Measurements from ENCODE around the gene CD2. TPM values are rescaled to one million over a fixed set of nuclear protein-coding genes. Genes with fewer than 3 reads are reported as not detected.

The CD2 gene
- total and polyA plus RNA-seq, 2 of the 8 experiments (the other 6 are each of a cell fraction or from before 2014, with no cell fraction given), result not detected

- Histone ChIP-seq H2BK12ac (ENCODE audit: low read depth, low read length) (no peak overlapping the region), H3K18ac (ENCODE audit: extremely low read depth, low read length) (no peak overlapping the region), H2AK5ac (ENCODE audit: low read depth, low read length) (no peak overlapping the region), H2BK20ac (ENCODE audit: low read length) (no peak overlapping the region), H3K27me3 (replicated peaks in 1 of 4; ENCODE audit: control insufficient read depth in 3 of 4, extremely low read depth in 1 of 4, insufficient read depth in 3 of 4, low read length in 3 of 4) (no peaks in the 10 kb centered on the region), H3K79me1 (ENCODE audit: low read depth, low read length) (no peaks in the 10 kb centered on the region), H2BK120ac (replicated peaks; ENCODE audit: low read depth, low read length) (no peak overlapping the region), H4K20me1 (replicated peaks in 1 of 2; ENCODE audit: control insufficient read depth in 1 of 2, insufficient read depth in 2 of 2, low read length in 2 of 2) (no peaks in the 10 kb centered on the region), H3K4me2 (ENCODE audit: insufficient read depth in 1 of 2, low read depth in 2 of 2, low read length in 2 of 2) (no peak overlapping the region), H3K9ac (replicated peaks in 1 of 4; ENCODE audit: extremely low read depth in 1 of 4, low read depth in 3 of 4, low read length in 3 of 4) (no peak overlapping the region), H3K79me2 (ENCODE audit: control insufficient read depth in 1 of 2, insufficient read depth in 2 of 2, low read length in 2 of 2) (no peaks in the 10 kb centered on the region), H3K23me2 (ENCODE audit: low read depth, low read length) (no peaks in the 10 kb centered on the region), H3K27ac (ENCODE audit: low read depth, low read length) (no peak overlapping the region), H4K91ac (replicated peaks; ENCODE audit: insufficient read length, low read length) (no peak overlapping the region), H2BK15ac (ENCODE audit: low read length) (no peak overlapping the region), H3K56ac (replicated peaks; ENCODE audit: insufficient read length, low read depth, low read length) (no peak overlapping the region), H3K14ac (ENCODE audit: insufficient read length) (no peak overlapping the region), H2BK5ac (ENCODE audit: low read depth, low read length) (no peak overlapping the region), H4K5ac (ENCODE audit: insufficient read length, low read depth, low read length) (no peak overlapping the region), H3K4me3 (ENCODE audit: extremely low read depth in 1 of 4, insufficient read depth in 2 of 4, low read depth in 3 of 4, low read length in 4 of 4) (no peak overlapping the region), H3K4ac (replicated peaks; ENCODE audit: insufficient read length, low read depth, low read length) (no peak overlapping the region), H3K9me3 (ENCODE audit: insufficient read depth in 2 of 2, low read depth in 1 of 2, low read length in 1 of 2) (no peaks in the 10 kb centered on the region), H3K4me1 (replicated peaks in 1 of 4; ENCODE audit: control insufficient read depth in 3 of 4, insufficient read depth in 4 of 4, low read length in 3 of 4) (no peaks in the 10 kb centered on the region), H3K23ac (ENCODE audit: insufficient read length) (no peak overlapping the region), H3K36me3 (ENCODE audit: control insufficient read depth in 2 of 4, insufficient read depth in 4 of 4, low read length in 3 of 4) (no peaks in the 10 kb centered on the region), H4K8ac (ENCODE audit: extremely low read depth, insufficient read depth, low read length) (no peak overlapping the region; the same call in 1 of the 2 replicates), H2AFZ (ENCODE audit: low read length) (no peak overlapping the region)
- DNase-seq (ENCODE audit: low read depth in 1 of 2, low spot score in 2 of 2) (no peak), FAIRE-seq (no peak)
- ChIA-PET CTCF (ENCODE audit: partially characterized antibody) (interaction anchor here (0.9 to 2.9 kb wide), 6 partner anchors 14 to 167 kb away, joined by 3 to 13 read pairs (median 4); partner anchors contain the start of gene CD2), POLR2A (ENCODE audit: partially characterized antibody) (no interaction called here)
- WGBS, 2 experiments (ENCODE audit: extremely low coverage in 1 of 2, insufficient coverage in 1 of 2, insufficient read length in 1 of 2, insufficient replicate concordance in 2 of 2, low coverage in 1 of 2, low lambda C conversion rate in 2 of 2, missing lambda C conversion rate in 1 of 2), result 83% methylated on average over 6 of the region's 6 CpGs; no CpG with 5 or more reads in 1 of the 2 experiments
- no peak for TF ChIP-seq ATF3 (IDR thresholded peaks at IDR 0.05; ENCODE audit: insufficient read depth, low read depth, low read length)
- no peak for TF ChIP-seq SRF (IDR thresholded peaks at IDR 0.05; ENCODE audit: low read depth, low read length)
- no peak for TF ChIP-seq GTF2F1 (IDR thresholded peaks at IDR 0.05; ENCODE audit: borderline replicate concordance, low read depth, low read length)
- no peak for TF ChIP-seq KDM1A (IDR thresholded peaks at IDR 0.05; ENCODE audit: borderline replicate concordance, low read length)
- TF ChIP-seq CTBP2 (IDR thresholded peaks at IDR 0.05; ENCODE audit: borderline replicate concordance, insufficient read depth, insufficient read length, low read length), result no peak
- no peak for TF ChIP-seq BRCA1 (IDR thresholded peaks at IDR 0.05; ENCODE audit: low read depth, low read length)
- no peak for TF ChIP-seq RBBP5 (IDR thresholded peaks at IDR 0.05; ENCODE audit: borderline replicate concordance, low read depth, low read length)
- TF ChIP-seq SIX5 (IDR thresholded peaks at IDR 0.05; ENCODE audit: low read depth, low read length), result no peak
- TF ChIP-seq SP4 (IDR thresholded peaks at IDR 0.05; ENCODE audit: low read length), result no peak
- no peak for TF ChIP-seq RXRA (IDR thresholded peaks at IDR 0.05; ENCODE audit: insufficient read depth, low read depth, low read length)
- no peak for TF ChIP-seq CBX5 (IDR thresholded peaks at IDR 0.05; ENCODE audit: low read depth, low read length)
- TF ChIP-seq SIN3A (conservative IDR thresholded peaks at IDR 0.05 in 1 of 2, IDR thresholded peaks at IDR 0.05 in 1 of 2; ENCODE audit: low read depth in 1 of 2, low read length in 2 of 2), result no peak
- TF ChIP-seq FOSL1 (IDR thresholded peaks at IDR 0.05; ENCODE audit: insufficient read depth, low read depth, low read length), result no peak
- TF ChIP-seq BACH1 (IDR thresholded peaks at IDR 0.05; ENCODE audit: low read length), result no peak
- TF ChIP-seq SIRT6 (IDR thresholded peaks at IDR 0.05; ENCODE audit: low read length), result no peak
Observed at GRCh38 chr1:116769104-116769452, 14.8 kb downstream of the CD2 start.

All from H1 (cell line).